Effector CD8-positive, alpha-beta T cell (primary cell): ENCODE measurements around the gene PIGB.
A peak's percentile ranks its signal among the peaks of the same experiment; 100 is the strongest.
"Not testable (repeated sequence)": the region's sequence is repeated elsewhere in the genome, so short reads cannot be mapped to it uniquely, and the experiment has no call there.

Experiments used
- DNase-seq: peaks from one replicate; lab custom pipeline; 2025; lab: John Stamatoyannopoulos, UW
- total RNA-seq, 4 experiments: gene quantifications; one replicate each; lab custom pipeline; 2026; lab: John Stamatoyannopoulos, UW

Gene PIGB
- 21.7 to 28.3 (median 23.2) reads per million in 4 experiments for total RNA-seq

GRCh38 chr15:55318588-55319494 is at the start of gene PIGB, which contains the start of gene PIGBOS1:
Gene PIGB (plus strand): TSS chr15:55319222. CDS start chr15:55319251, 29 bp downstream.
Gene PIGBOS1 (minus strand): TSS chr15:55319123. CDS start chr15:55317792, 1,331 bp downstream.
- DNase-seq, result peak; percentile 60

- DNase-seq, result no peak
These were observed 48.7 kb upstream of the PIGB start for GRCh38 chr15:55270291-55270690.

GRCh38 chr15:55276324-55276723 is 42.7 kb upstream of the PIGB start:
- DNase-seq, result no peak

GRCh38 chr15:55277116-55277564 is 41.9 kb upstream of the PIGB start:
- no peak for DNase-seq

- DNase-seq, result no peak
These were observed 41.3 kb upstream of the PIGB start for GRCh38 chr15:55277715-55278114.

- no peak for DNase-seq
These were observed 39.8 kb upstream of the PIGB start for GRCh38 chr15:55279100-55279745.

GRCh38 chr15:55279746-55280351 is 39.2 kb upstream of the PIGB start:
- DNase-seq, result no peak

GRCh38 chr15:55280589-55280988 is 38.4 kb upstream of the PIGB start:
- not testable (repeated sequence) for DNase-seq

GRCh38 chr15:55281517-55282228 is 37.3 kb upstream of the PIGB start:
- DNase-seq, result no peak

- DNase-seq, result no peak
These were observed 36.7 kb upstream of the PIGB start for GRCh38 chr15:55282284-55282833.

- no peak for DNase-seq
These were observed 35.5 kb upstream of the PIGB start for GRCh38 chr15:55283379-55284147.

GRCh38 chr15:55284426-55284825 is 34.6 kb upstream of the PIGB start:
- DNase-seq, result no peak

- DNase-seq, result not testable (repeated sequence)
These were observed 32.4 kb upstream of the PIGB start for GRCh38 chr15:55286442-55287189.

- DNase-seq, result no peak
These were observed 30.9 kb upstream of the PIGB start for GRCh38 chr15:55288006-55288717.

- no peak for DNase-seq
These were observed 29.8 kb upstream of the PIGB start for GRCh38 chr15:55289011-55289745.

GRCh38 chr15:55289746-55290527 is 29.1 kb upstream of the PIGB start, which contains the start of gene RAB27A:
Gene RAB27A (minus strand): TSS chr15:55289813. CDS start chr15:55234934, 54,879 bp downstream.
- DNase-seq, result peak; percentile 65

GRCh38 chr15:55290528-55291057 is 28.4 kb upstream of the PIGB start:
- peak; percentile 68 for DNase-seq
